NCI-H2107 treated with DMSO at 0.1 percent for 48 hours (cell line): ENCODE measurements around the gene NTM.
"Not testable (repeated sequence)": the region's sequence is repeated elsewhere in the genome, so short reads cannot be mapped to it uniquely, and the experiment has no call there.

Experiments used
- DNase-seq: peaks from one replicate; lab custom pipeline; 2025; ENCODE audit not compliant: unreplicated experiment; lab: John Stamatoyannopoulos, UW

The NTM gene

DNA sequence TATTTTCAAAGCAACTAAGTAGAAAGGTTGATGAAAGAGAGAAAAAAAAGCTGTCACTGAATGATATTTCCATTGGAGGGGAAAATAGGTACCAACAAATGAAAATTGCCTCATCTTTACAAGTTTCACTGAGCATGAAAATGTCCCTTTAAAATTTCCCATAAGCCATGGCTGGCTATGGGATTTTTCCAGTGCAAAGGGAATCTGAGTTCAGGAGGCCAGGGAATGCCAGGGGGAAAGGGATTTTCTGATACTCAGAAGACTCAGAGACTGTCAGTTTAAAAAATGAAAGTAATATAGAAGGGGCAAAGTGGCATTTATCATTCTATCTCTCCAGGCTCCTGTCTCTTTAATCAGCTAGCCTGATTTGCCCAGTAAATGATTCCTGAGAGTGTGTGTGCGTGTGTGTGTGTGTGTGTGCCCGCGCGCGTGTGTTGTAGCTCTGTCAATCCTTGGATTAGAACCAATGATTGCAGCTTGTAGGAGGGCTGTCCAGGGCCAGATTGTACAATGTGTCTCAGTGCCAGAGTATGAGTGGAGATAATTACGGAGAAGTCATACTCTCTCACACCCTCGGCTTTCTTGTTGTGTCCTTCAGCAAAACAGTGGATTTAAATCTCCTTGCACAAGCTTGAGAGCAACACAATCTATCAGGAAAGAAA lies at the start of gene NTM:
NTM (plus strand) TSS at position 526 of the 662 bp plus-strand sequence.
- no peak for DNase-seq

- DNase-seq = no peak
Observed at GRCh38 chr11:131324921-131325570, 45.4 kb upstream of the NTM start.

- no peak for DNase-seq
Observed at GRCh38 chr11:131326829-131327228, 43.6 kb upstream of the NTM start.

DNA sequence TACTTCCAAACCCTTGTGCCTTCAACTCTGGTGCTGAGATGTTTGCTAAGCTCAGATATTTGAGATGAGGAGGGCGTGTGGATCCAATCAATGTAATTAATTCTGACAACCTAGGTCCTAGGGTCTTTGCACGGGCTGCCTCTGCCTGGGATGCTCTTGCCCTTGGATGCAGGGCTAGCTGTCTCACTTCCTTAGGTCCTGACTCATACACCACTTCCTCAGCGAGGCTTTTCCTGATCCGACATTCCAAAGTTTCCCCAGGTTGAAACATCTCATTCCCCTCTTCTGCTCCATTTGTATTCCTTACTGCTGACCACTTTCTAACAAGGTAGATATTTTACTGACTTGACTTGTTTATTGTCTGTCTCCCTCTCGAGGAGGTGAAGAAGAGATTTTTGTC lies 43.0 kb upstream of the NTM start:
- no peak for DNase-seq

DNA sequence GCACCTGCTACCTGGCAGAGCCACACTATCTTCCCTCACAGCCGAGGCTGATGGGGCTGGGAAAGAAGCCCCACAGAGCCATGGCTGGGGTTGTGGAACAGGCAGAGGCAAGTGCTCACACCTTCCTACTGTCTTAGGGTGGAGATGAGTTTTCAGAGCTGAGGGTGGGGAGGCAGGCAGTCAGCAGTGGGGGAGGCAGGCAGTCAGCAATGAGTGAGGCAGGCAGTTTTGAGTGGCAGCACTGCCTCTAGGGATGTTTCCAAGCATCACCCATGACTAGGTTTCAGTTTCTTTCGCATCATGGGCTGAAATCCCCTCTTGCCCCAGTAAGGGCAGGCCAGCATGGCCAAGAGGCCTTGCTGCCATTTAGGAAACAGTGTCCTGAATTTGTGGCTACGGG lies 41.6 kb upstream of the NTM start:
- no peak for DNase-seq

GRCh38 chr11:131331010-131331409 lies 39.4 kb upstream of the NTM start:
- DNase-seq = no peak

DNA sequence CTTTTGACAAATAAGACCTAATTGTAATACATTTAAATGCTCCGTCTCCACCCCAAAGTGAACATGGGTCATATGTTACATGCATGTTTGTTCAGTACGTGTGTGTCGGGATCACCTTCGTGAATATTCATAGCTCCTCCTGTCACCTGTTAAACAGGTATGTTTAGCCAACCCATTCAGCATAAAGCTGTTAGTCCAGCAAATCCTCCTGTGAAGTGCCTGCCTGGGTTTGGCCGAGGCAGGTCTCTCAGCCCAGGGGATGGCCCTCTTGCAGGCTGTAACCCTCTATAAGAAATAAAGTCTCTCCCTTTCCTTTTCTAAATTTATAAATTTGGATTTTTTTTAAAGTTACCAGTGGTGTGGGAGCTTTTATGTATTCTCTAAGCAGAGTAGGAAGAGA lies 38.9 kb upstream of the NTM start:
- DNase-seq = no peak

DNA sequence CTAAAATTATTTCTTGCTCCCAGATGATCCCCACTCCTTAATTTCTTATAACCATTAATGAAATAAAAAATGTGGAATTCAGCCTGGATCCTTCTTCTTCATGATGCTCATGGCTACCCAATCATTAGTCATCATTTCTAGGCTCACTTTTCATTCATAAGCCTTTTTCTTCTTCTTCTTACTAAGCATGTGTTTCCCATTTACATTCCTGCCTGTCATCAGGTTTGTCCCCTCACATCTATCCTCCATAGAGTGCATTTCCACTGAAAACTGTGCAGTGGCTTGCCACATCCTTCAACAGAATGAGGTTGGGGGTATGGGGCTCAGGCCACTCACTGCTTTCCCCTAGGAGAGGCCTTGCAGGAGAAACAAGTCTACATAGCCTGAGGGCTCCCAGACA lies 35.8 kb upstream of the NTM start:
- DNase-seq = no peak

GRCh38 chr11:131341900-131342299 lies 28.5 kb upstream of the NTM start:
- not testable (repeated sequence) for DNase-seq

DNA sequence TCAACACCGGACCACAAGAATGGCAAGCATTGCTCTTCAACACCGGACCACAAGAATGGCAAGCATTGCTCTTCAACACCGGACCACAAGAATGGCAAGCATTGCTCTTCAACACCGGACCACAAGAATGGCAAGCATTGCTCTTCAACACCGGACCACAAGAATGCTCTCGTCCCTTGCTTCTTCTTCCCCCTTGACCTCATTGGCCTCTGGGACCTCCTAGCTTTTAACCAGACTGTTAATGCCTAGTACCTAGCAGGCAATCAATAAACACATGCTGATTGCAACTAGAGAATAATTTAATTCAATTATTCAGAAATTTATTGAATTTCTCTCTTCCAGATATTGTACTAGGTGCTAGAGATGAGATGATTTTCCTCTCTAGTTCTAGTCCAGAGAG lies 28.0 kb upstream of the NTM start:
- DNase-seq = not testable (repeated sequence)

DNA sequence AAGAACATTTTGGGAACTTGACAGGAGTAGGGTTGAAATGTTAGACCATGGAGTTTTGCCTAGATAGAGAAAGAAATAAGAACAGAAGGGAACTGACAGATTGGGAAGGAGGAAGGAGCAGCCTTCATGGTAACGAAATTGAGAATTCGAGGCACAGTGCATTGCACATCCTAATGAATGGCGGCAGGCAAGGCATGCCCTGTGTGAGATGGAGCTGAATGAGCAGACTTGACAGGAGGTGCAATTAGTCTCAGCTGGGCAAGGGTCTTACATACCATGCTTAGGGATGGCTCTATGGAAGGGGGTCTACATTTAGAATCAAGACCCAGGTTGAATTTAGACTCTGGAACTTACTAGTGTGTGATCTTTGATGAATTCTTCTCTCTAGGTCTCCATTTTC lies 25.0 kb upstream of the NTM start:
- no peak for DNase-seq

GRCh38 chr11:131349368-131350086 lies 20.9 kb upstream of the NTM start:
- no peak for DNase-seq

DNA sequence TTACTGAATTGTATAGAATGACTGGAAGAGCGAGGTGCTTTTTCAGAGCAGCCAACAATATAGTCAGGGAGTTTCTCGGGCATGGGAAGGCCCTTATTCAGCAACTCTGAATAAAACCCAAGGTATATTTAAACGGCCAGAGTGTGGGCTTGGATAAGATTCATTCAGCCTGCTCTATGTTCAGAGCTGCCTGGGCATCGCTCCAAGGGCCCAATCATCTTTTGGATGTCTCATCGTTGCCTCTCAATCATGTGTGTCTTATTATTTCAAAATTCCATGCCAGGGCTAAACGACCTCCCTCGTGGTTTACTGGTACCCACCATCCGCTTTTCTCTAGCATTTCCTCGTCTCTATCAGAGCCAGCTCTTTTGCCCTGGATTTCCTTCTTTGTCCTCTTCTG lies 19.5 kb upstream of the NTM start:
- no peak for DNase-seq

GRCh38 chr11:131351848-131352247 lies 18.6 kb upstream of the NTM start:
- DNase-seq = no peak

GRCh38 chr11:131353766-131354165 lies 16.6 kb upstream of the NTM start:
- DNase-seq = no peak

DNA sequence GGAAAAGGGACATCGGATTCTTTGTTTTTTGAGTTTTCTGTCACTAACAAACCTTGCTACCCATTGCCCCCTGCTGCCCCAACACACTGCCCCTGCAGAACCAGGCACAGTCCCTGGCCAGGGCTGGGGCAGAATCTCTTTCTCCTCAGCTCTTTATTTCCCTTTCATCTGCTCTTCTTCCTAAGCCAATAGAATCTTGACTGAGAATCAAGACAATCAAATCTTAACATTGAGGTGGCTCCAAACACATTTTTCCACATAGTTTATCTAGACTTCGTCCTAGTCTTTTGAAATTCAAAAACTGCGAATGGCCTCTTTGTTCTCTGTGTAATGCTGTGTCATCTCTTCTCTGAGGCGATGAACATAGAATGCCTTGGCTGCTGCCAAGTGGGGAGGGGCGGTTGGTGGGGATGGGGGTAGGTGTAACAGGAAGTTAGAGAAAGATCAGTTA lies 16.1 kb upstream of the NTM start:
- no peak for DNase-seq

GRCh38 chr11:131356206-131356605 lies 14.2 kb upstream of the NTM start:
- DNase-seq = no peak

- DNase-seq = no peak
Observed at GRCh38 chr11:131365329-131365930, 5.0 kb upstream of the NTM start.

DNA sequence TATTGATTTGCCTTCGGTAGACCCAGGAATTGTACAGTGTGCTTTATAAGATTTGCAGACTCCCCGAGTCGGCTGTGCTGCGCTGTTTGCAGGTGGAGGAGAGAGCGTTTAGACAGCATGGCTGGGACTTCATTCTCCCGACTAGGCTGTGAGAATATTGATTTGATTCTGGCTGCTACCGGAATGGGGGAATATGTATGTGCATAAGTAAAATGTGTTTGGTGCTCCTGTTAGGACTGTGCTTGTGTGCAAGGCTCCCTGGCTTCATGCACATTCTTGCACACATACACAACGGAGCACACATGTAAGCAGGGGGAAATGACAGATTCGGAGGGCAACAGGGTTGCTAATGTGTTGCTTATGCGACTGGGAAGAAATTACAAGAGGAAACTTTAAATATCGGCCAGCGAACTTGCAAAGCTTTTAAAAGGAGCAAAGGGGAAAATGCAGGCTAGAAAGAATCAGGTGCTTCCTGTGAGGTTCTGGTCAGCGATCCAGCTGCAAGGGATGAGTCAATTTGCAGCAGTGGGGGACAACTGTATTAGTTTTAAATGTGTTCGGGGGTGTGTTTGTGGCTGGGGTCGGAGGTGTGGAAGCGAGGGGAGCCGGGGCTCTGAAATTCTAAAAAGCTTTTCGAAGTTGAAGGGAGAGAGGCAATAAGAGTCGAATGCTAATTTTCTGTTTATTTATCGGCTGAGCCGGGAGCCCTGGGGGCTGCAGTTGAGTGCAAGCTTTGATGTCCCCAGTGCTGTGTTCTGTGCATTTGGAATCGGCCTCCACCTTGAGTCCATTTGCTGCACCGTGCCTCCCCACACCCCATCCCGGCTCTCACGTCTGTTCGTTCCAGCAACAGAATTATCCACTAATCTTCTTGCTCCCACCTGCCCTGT lies 731 bp downstream of the NTM start:
- no peak for DNase-seq

DNA sequence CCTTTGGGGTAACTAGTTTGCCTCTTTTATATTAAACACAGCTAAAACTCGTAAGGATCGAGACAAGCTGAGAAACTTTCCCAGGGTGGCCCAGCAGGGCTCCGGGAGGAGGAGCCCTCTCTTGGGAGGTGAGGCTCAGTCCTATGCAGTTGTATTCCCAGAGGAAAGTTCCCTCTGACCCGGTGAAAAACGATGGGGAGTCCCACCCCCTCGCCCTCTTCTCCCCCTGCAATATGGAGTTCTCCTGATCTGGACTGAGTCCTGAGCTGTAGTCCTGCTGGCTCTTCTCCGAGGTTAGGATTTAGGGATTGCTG lies 1.3 kb downstream of the NTM start:
- no peak for DNase-seq
